Measurements from ENCODE around the gene RSL24D1. TPM values are rescaled to one million over a fixed set of nuclear protein-coding genes. Genes with fewer than 3 reads are reported as not detected.
A peak's percentile ranks its signal among the peaks of the same experiment; 100 is the strongest.

RSL24D1 gene
- total and polyA plus RNA-seq, 9 of the 15 experiments (the other 6 are each of a cell fraction or from before 2014, with no cell fraction given), result 133 to 324 (median 223) TPM

DNA sequence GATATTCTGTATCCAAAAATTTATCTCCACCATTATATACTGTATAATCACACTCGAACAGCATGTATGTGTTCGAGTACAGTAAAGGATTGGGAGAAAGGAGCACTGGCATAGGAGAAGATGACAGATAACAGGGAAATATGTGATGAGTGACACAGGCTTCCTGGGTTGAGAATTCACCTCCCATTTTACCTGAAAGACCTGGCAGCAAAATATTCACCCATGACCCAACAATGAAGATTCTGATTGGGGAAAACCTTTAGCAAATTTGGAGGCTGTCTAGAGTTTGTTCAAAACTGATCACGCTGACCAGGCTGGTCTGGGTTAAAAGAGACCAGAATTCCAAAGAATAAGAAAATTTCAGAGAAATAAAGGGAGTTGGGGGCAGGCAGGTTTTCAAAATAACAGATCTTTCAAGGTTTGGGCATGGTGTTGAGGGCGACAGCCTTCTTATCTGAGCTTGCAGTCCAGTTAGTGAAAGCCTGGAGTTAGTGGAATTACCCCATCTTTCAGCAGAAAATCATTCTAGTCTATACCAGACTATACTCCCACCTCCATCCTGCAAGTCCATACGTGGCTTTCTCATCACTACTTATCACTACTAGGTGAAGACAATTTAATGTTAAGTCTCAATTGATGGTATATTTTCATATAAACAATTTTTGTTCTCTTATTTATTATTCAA is 42.8 kb upstream of the RSL24D1 start (continued):
- TF ChIP-seq KDM1A (IDR thresholded peaks at IDR 0.05), result peak; percentile 90 to 95
- TF ChIP-seq, protein P1, sequence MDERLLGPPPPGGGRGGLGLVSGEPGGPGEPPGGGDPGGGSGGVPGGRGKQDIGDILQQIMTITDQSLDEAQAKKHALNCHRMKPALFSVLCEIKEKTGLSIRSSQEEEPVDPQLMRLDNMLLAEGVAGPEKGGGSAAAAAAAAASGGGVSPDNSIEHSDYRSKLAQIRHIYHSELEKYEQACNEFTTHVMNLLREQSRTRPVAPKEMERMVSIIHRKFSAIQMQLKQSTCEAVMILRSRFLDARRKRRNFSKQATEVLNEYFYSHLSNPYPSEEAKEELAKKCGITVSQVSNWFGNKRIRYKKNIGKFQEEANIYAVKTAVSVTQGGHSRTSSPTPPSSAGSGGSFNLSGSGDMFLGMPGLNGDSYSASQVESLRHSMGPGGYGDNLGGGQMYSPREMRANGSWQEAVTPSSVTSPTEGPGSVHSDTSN (CRISPR knock-in tag; IDR thresholded peaks at IDR 0.05; ENCODE audit: low read depth), result no peak
- TF ChIP-seq, protein P1 (tag; conservative IDR thresholded peaks at IDR 0.05; ENCODE audit: low read depth), result peak; percentile 89
- TF ChIP-seq, protein P2, sequence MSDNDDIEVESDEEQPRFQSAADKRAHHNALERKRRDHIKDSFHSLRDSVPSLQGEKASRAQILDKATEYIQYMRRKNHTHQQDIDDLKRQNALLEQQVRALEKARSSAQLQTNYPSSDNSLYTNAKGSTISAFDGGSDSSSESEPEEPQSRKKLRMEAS (CRISPR knock-in tag; IDR thresholded peaks at IDR 0.05), result no peak
- TF ChIP-seq ZNF224 (CRISPR knock-in tag; IDR thresholded peaks at IDR 0.05), result no peak
- peak; percentile 61; the same call in 1 of the 2 replicates for TF ChIP-seq NCOA1 (IDR thresholded peaks at IDR 0.05; ENCODE audit: low read depth)
- TF ChIP-seq, protein P3, sequence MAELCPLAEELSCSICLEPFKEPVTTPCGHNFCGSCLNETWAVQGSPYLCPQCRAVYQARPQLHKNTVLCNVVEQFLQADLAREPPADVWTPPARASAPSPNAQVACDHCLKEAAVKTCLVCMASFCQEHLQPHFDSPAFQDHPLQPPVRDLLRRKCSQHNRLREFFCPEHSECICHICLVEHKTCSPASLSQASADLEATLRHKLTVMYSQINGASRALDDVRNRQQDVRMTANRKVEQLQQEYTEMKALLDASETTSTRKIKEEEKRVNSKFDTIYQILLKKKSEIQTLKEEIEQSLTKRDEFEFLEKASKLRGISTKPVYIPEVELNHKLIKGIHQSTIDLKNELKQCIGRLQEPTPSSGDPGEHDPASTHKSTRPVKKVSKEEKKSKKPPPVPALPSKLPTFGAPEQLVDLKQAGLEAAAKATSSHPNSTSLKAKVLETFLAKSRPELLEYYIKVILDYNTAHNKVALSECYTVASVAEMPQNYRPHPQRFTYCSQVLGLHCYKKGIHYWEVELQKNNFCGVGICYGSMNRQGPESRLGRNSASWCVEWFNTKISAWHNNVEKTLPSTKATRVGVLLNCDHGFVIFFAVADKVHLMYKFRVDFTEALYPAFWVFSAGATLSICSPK (IDR thresholded peaks at IDR 0.05; ENCODE audit: borderline replicate concordance), result no peak
- TF ChIP-seq ELF2 (CRISPR knock-in tag; IDR thresholded peaks at IDR 0.05), result no peak
- 0 out of 2 replicates have a peak, but pooled peaks have one; percentile 20 for TF ChIP-seq PHB2 (IDR thresholded peaks at IDR 0.05; ENCODE audit: low read depth)
- TF ChIP-seq MAZ (CRISPR knock-in tag; conservative IDR thresholded peaks at IDR 0.05 in 1 of 2, IDR thresholded peaks at IDR 0.05 in 1 of 2), result 0 out of 4 replicates have a peak, but pooled peaks of 1 of the 2 experiments have one; percentile 23
- no peak for TF ChIP-seq ZFX (CRISPR knock-in tag; IDR thresholded peaks at IDR 0.05)
- peak; percentile 54; the same call in 1 of the 2 replicates for TF ChIP-seq HDAC2 (IDR thresholded peaks at IDR 0.05)
- no peak for TF ChIP-seq ZNF780A (CRISPR knock-in tag; IDR thresholded peaks at IDR 0.05)
- TF ChIP-seq EP400 (IDR thresholded peaks at IDR 0.05), result 0 out of 2 replicates have a peak, but pooled peaks have one; percentile 36
- peak; percentile 81 for TF ChIP-seq PML (IDR thresholded peaks at IDR 0.05; ENCODE audit: low read length)
- TF ChIP-seq, protein P4, sequence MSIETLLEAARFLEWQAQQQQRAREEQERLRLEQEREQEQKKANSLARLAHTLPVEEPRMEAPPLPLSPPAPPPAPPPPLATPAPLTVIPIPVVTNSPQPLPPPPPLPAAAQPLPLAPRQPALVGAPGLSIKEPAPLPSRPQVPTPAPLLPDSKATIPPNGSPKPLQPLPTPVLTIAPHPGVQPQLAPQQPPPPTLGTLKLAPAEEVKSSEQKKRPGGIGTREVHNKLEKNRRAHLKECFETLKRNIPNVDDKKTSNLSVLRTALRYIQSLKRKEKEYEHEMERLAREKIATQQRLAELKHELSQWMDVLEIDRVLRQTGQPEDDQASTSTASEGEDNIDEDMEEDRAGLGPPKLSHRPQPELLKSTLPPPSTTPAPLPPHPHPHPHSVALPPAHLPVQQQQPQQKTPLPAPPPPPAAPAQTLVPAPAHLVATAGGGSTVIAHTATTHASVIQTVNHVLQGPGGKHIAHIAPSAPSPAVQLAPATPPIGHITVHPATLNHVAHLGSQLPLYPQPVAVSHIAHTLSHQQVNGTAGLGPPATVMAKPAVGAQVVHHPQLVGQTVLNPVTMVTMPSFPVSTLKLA (conservative IDR thresholded peaks at IDR 0.05), result peak in 1 of 2 experiments; percentile 50; a peak in 2 of 4 replicates
- TF ChIP-seq PHF20 (IDR thresholded peaks at IDR 0.05; ENCODE audit: partially characterized antibody), result no peak
- TF ChIP-seq ESRRA (IDR thresholded peaks at IDR 0.05; ENCODE audit: borderline replicate concordance, low read depth), result no peak
- peak; percentile 66 for TF ChIP-seq CCNT2 (IDR thresholded peaks at IDR 0.05; ENCODE audit: borderline replicate concordance, extremely low read depth, insufficient read length, low read depth, low read length)
- no peak for TF ChIP-seq EHMT2 (IDR thresholded peaks at IDR 0.05)
- TF ChIP-seq, protein P5, sequence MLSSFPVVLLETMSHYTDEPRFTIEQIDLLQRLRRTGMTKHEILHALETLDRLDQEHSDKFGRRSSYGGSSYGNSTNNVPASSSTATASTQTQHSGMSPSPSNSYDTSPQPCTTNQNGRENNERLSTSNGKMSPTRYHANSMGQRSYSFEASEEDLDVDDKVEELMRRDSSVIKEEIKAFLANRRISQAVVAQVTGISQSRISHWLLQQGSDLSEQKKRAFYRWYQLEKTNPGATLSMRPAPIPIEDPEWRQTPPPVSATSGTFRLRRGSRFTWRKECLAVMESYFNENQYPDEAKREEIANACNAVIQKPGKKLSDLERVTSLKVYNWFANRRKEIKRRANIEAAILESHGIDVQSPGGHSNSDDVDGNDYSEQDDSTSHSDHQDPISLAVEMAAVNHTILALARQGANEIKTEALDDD (IDR thresholded peaks at IDR 0.05), result peak; percentile 91

Data from K562 (cell line).